Adrenal gland (tissue), 12 donors: Measurements from ENCODE around the gene GALT. TPM values are rescaled to one million over a fixed set of nuclear protein-coding genes. Genes with fewer than 3 reads are reported as not detected.
A peak's percentile ranks its signal among the peaks of the same experiment; 100 is the strongest.

ENCODE experiments used
- DNase-seq, 7 donors: peaks; one replicate each; pipeline ENCODE4 v3.0.0-alpha.2; 2019 to 2020
- H3K27ac ChIP-seq, 5 donors: fragments of 200-600 bp; sonication (generic) in 4 of 5; 1 replicate in 3 of 5; 2 replicates in 2 of 5; pipeline versions ENCODE4 v1.5.1 to v1.8.0; 2016 to 2020; ENCODE audit warnings: mild to moderate bottlenecking in 1 of 5
- H3K27me3 ChIP-seq: fragments of 200-600 bp; 2 replicates; pipeline ENCODE4 v1.8.0; 2021
- H3K36me3 ChIP-seq, 2 donors: fragments of 200-600 bp; replicated peaks in 1 of 2; 1 replicate in 1 of 2; 2 replicates in 1 of 2; pipeline versions ENCODE4 v1.5.1 to v1.8.0; 2018 to 2022
- H3K4me1 ChIP-seq, 2 donors: fragments of 200-600 bp; replicated peaks in 1 of 2; 1 replicate in 1 of 2; 2 replicates in 1 of 2; pipeline versions ENCODE4 v1.5.1 to v1.8.0; 2018 to 2021
- H3K4me3 ChIP-seq, 4 donors: fragments of 200-600 bp; sonication (generic) in 3 of 4; one replicate each; pipeline ENCODE4 v1.5.1; 2016 to 2018
- H3K9me3 ChIP-seq, 3 donors: fragments of 200-600 bp; sonication (generic) in 1 of 3; replicated peaks in 1 of 3; 1 replicate in 2 of 3; 2 replicates in 1 of 3; pipeline versions ENCODE4 v1.5.1 to v1.8.0; 2016 to 2021
- CTCF ChIP-seq, 6 experiments: fragments of 450-650 bp in 4 of 6; fragments of 200-600 bp in 2 of 6; sonication (generic) in 1 of 6; IDR thresholded peaks; 1 replicate in 5 of 6; 2 replicates in 1 of 6; pipeline versions ENCODE4 v1.5.1 to v1.8.0; 2016 to 2021; ENCODE audit warnings: antibody characterized with exemption in 6 of 6, mild to moderate bottlenecking in 2 of 6, moderate library complexity in 1 of 6
- POLR2A ChIP-seq, 2 donors: fragments of 450-650 bp; IDR thresholded peaks; one replicate each; pipeline ENCODE4 v1.6.1; 2017; ENCODE audit warnings: antibody characterized with exemption in 2 of 2, mild to moderate bottlenecking in 2 of 2, moderate library complexity in 1 of 2
- WGBS, 4 donors: extraction: QIAGEN DNeasy Blood & Tissue Kit in 2 of 4; methylation state at CpG; one replicate each; pipeline versions ENCODE4 v1.1.5 to v1.1.7; 2013 to 2017; 5-methylcytosine and 5-hydroxymethylcytosine counted together
- intact Hi-C, 2 donors: fragments of 100-400 bp; cut with DNase I; formaldehyde crosslinking; loops; one replicate each; pipeline versions ENCODE4 v1.14.1 to v1.15.0; 2022 to 2023
- polyA plus RNA-seq, 3 donors: library from polyadenylated mRNA; stranded (reverse); fragments of 200-250 nt in 2 of 3; fragments of 350-450 nt in 1 of 3; fragmentation: Illumina TruSeq in 1 of 3; extraction: RNeasy Lipid Tissue Mini Kit (QIAGEN cat#74804) in 1 of 3; gene quantifications; one replicate each; pipeline ENCODE4 v1.2.3, GENCODE V29; 2013 to 2014
- total RNA-seq, 9 donors: library from RNA; depleted of rRNA in 4 of 9; stranded (reverse); fragments of >200 nt in 4 of 9; fragments of 120-200 nt in 1 of 9; fragmentation: NEBNext Ultra II Directional in 1 of 9; extraction: Animal tissue kit (Norgen Biotek cat#: 25700) in 1 of 9; gene quantifications; one replicate each; pipeline versions ENCODE4 v1.1.0 to v1.2.4, GENCODE V29; 2013 to 2023
- donor health status: healthy with polysubstance abuse.
- donor health status: Bipolar disorder and iron deficiency.
- donor health status: DM: yes; HTN: yes; CAD: no.
- donor health status: DM: no; HTN: no; CAD: no.
- donor health status: DM: no; HTN: no; CAD: no.
- donor health status: DM: yes; HTN: yes; CAD: no.

Gene GALT
- total and polyA plus RNA-seq, 12 donors = 37.5 to 147 (median 87.6) TPM

GRCh38 chr9:34601937-34602573 is 44.4 kb upstream of the GALT start:
- intact Hi-C loops = loop anchor here in 1 of 2 donors (10.0 kb wide), 1 partner anchor 267 kb away; no protein-coding TSS in a partner anchor
- no peak for DNase-seq
- H3K4me1 ChIP-seq = no peaks in the 10 kb centered on the region
- no peak for TF ChIP-seq CTCF (IDR thresholded peaks at IDR 0.05)
- no peaks in the 10 kb centered on the region for H3K27me3 ChIP-seq
- H3K27ac ChIP-seq = no peak overlapping the region
- H3K4me3 ChIP-seq = no peak overlapping the region
- 64 to 74% (median 71%) methylated on average over 6 of the region's 6 CpGs for WGBS, 4 donors
- H3K36me3 ChIP-seq = no peaks in the 10 kb centered on the region
- no peaks in the 10 kb centered on the region for H3K9me3 ChIP-seq

- WGBS, 4 donors = 45 to 61% (median 48%) methylated on average over 4 of the region's 4 CpGs
- TF ChIP-seq POLR2A (IDR thresholded peaks at IDR 0.05) (no peak), CTCF (IDR thresholded peaks at IDR 0.05) (peak; percentile 78 to 93 (median 88))
- DNase-seq = peak; percentile 71 to 94 (median 83)
- H3K27me3 ChIP-seq = no peaks in the 10 kb centered on the region
- no peak overlapping the region for H3K4me3 ChIP-seq
- H3K27ac ChIP-seq = no peak overlapping the region
- intact Hi-C loops = loop anchor here in 1 of 2 donors (10.0 kb wide), 1 partner anchor 269 kb away; no protein-coding TSS in a partner anchor
- H3K9me3 ChIP-seq = no peaks in the 10 kb centered on the region
- H3K36me3 ChIP-seq = no peaks in the 10 kb centered on the region
- H3K4me1 ChIP-seq = no peaks in the 10 kb centered on the region
These were observed 42.8 kb upstream of the GALT start for GRCh38 chr9:34603610-34604231.

- peaks cover 0 to 6% of the 10 kb centered on the region in 2 donors for H3K4me1 ChIP-seq
- TF ChIP-seq CTCF (IDR thresholded peaks at IDR 0.05) = no peak
- TF ChIP-seq POLR2A (IDR thresholded peaks at IDR 0.05) = no peak
- H3K36me3 ChIP-seq = no peaks in the 10 kb centered on the region
- H3K9me3 ChIP-seq = no peaks in the 10 kb centered on the region
- no peak for DNase-seq
- no peaks in the 10 kb centered on the region for H3K27me3 ChIP-seq
- no peak overlapping the region for H3K27ac ChIP-seq
- intact Hi-C loops = loop anchor here in 1 of 2 donors (10.0 kb wide), 1 partner anchor 271 kb away; no protein-coding TSS in a partner anchor
- H3K4me3 ChIP-seq = no peak overlapping the region
These were observed 40.3 kb upstream of the GALT start for GRCh38 chr9:34606190-34606589.

GRCh38 chr9:34606905-34607304 is 39.6 kb upstream of the GALT start:
- whole genome bisulfite sequencing, 4 donors = 88 to 95% (median 91%) methylated on average over 3 of the region's 3 CpGs
- Histone ChIP-seq H3K4me3 (no peak overlapping the region), H3K4me1 (peaks cover 0 to 9% of the 10 kb centered on the region in 2 donors), H3K27me3 (no peaks in the 10 kb centered on the region), H3K27ac (no peak overlapping the region), H3K9me3 (no peaks in the 10 kb centered on the region), H3K36me3 (no peaks in the 10 kb centered on the region)
- intact Hi-C loops = loop anchor here in 1 of 2 donors (10.0 kb wide), 1 partner anchor 272 kb away; no protein-coding TSS in a partner anchor
- DNase-seq = no peak
- TF ChIP-seq CTCF (IDR thresholded peaks at IDR 0.05) (no peak), POLR2A (IDR thresholded peaks at IDR 0.05) (no peak)
